Right lung (tissue), 5 donors: ENCODE results near the gene IQGAP2. TPM values are rescaled to one million over a fixed set of nuclear protein-coding genes. Genes with fewer than 3 reads are reported as not detected.
"Not testable (repeated sequence)": the region's sequence is repeated elsewhere in the genome, so short reads cannot be mapped to it uniquely, and the experiment has no call there.

Experiments used
- DNase-seq, 2 donors: peaks; one replicate each; pipeline ENCODE4 v3.0.0-alpha.2; 2013
- polyA plus RNA-seq, 5 donors: library from polyadenylated mRNA; unstranded; fragments of 120-200 nt; gene quantifications; one replicate each; pipeline versions ENCODE4 v1.2.1 to v1.2.3, GENCODE V29; 2013; ENCODE audit warnings: inconsistent platforms in 1 of 5, low replicate concordance in 1 of 5; ENCODE audit not compliant: insufficient read length in 5 of 5, insufficient read depth in 1 of 5

The IQGAP2 gene
- polyA plus RNA-seq, 5 donors: 13.7 to 18.7 (median 15.4) TPM

DNA sequence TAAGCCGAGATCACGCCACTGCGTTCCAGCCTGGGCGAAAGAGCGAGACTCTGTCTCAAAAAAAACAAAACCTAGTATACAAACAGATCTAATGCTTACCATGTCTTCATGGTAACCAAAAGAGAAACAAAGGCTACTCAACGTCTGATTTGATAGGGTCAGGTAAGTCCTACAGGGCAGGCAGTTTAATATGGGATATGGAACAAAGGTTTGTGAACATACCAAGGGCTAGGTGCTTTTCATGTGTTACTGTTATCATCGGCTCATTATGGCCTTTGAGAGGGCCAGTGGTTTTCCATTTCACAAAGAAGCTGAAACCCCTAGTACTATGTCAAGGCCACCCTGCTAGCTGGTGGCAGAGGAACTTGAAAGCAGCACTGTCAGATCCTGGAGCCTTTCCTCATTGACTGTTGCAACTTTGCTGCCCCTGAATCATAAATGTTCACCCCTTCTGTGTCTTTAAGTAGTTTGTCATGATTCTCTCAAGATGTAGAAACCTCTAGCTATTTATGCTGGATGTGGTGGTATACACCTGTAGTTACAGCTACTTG lies 5.1 kb downstream of the IQGAP2 start:
- no peak for DNase-seq

DNA sequence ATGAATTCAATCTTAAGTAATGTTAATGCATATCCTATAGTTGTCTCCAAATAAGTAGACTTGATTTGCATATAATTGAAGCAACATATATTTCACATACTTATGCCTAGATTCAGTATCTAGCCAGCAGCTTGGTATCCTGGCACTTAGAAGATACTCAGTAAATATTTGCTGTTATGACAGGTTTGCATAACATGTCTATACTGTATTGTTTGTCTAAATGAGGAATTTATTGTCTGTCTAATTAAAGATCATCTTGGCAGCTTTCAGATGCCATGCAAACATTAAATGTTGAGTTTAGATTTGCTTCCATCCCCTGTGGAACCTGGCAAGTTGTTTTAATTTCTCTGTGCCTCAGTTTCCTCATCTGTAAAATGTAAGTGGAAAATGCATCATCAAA lies 9.4 kb downstream of the IQGAP2 start:
- DNase-seq: no peak

DNA sequence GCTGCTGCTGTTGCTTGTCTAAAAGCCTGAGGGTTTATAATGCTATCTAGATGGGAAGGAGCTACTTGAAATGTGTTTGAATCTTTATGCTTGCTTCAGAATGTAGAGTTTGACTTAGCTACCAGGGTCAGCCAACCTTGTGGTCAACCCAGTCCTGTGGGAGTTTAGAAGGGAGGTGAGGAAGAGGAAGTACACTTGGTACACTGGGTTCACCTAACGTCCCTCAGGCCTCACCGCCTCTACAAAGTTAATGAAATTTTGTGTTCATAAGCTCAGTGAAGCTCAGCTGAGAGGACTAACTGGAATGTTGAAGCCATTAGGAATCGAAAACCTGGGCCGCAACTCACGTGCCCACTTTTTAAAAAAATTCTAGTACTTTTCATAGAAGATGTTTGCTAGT lies 10.7 kb downstream of the IQGAP2 start:
- no peak for DNase-seq

DNA sequence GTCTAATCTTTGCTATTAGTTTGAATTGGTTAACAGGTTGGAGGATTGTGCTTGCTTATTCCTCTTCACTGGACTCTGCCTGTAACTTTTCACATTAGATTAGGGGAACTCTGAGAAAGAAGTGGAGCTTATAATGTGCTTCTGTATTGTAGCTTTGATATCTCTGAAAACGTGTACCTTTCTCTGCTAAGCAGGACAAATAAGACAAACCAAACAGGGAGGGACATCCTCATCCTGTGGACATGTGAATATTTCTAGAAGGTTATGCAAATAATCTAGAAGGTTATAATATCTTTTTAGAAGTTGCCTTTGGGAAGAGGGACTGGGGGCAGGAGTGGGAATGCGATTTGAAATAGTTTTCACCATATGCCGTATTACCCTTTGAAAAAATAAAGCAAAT lies 11.7 kb downstream of the IQGAP2 start:
- no peak for DNase-seq

DNA sequence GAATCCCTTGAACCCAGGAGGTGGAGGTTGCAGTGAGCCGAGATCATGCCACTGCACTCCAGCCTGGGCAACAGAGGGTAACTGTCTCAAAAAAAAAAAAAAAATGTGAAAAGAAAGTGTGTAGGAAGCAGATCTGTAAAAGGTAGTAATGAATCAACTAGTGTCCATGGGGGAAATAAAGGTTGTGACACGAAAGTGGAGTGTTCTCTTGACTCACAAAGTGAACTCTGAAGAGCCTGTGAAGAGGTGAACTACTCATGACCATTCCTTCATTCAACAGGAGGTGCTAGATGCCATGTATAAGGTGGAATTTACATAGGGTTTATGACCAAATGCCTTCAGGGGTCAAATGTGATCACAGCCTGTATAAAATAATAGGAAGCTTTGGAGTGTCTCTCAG lies 12.8 kb downstream of the IQGAP2 start:
- DNase-seq: no peak

DNA sequence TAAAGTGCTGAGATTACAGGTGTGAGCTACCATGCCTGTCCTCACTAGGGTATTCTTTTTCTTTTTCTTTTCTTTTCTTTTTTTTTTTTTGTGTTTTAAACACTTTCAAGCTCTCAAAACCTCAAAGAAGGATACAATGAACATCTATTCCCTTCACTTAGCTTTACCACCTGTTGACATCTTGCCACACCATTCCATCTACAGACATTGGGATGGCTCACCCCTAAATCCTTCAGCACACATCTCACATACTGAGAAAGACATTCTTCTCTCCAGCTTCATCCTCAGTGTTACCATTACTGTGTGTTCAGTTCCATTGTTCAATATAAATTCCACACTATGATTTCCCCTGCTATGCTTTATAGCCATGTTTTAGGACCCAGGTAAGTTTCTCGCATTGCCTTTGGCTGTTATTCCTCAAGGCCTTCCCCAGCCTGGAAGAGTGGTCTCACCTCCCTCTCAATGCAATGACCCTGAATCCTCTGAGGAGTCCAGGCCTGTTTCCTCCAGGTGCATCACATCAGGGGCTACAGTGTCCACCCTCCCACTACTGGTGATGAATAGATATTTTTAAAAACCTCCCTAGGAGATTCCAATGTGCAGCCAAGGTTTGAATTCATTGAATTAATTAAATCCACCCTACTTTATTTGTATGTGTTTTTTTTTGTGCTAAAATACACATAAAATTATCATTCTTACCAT lies 16.7 kb downstream of the IQGAP2 start:
- no peak for DNase-seq

DNA sequence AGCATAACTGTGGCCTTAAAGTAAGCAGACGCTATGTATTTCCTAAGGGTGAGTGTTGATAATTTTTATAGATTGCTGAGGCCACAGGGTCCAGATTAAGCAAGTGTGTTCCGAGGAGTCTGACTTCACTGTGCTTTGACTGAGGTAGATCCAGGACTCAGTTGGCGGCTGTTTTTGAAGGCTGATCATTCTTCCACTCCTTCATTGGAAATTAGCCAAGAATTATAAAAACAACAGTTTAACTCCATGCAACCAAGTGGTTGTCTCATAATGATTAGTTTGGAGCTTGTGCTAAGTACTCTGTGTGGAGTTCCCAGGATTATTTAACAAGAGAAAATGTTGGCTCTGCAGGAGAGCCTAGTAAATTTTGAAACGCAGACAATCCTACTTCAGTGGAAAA lies 19.1 kb downstream of the IQGAP2 start:
- no peak for DNase-seq

DNA sequence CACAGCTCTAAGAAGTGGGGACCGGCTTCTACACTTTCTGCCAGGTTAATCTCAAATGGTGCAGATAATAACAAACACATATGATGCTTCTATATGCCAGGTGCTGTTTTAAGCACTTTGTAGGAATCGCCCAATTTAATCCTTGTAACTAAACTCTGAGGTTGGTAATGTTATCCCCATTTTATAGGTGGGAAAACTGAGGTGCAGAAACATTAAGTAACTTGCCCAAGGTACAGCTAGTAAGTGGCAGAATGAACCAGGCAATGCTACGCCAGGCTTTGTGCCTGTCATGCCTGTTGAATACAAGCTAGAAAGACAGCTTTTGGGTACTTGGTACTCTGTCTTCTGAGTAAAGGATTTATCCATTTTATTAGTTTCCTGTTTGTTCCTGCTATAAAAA lies 19.7 kb downstream of the IQGAP2 start:
- DNase-seq: no peak

DNA sequence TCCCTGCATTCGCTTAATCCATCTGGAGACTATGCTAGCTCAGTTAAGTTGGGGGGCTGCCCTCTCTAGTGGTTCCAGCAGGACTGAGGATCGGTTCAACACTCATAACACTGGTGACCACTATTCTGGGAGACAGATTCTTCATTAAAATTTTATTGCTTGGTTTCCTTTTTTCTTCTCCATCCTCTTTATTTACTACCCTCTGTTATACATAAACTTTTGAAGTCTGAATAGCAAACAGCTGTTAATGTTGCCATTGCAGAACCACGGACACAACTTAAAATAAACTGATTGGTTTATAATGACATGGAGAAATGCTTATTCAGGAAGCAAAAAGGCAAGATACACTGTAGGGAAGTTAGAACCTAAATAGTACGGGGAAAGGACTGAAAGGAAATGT lies 22.1 kb downstream of the IQGAP2 start:
- no peak for DNase-seq

DNA sequence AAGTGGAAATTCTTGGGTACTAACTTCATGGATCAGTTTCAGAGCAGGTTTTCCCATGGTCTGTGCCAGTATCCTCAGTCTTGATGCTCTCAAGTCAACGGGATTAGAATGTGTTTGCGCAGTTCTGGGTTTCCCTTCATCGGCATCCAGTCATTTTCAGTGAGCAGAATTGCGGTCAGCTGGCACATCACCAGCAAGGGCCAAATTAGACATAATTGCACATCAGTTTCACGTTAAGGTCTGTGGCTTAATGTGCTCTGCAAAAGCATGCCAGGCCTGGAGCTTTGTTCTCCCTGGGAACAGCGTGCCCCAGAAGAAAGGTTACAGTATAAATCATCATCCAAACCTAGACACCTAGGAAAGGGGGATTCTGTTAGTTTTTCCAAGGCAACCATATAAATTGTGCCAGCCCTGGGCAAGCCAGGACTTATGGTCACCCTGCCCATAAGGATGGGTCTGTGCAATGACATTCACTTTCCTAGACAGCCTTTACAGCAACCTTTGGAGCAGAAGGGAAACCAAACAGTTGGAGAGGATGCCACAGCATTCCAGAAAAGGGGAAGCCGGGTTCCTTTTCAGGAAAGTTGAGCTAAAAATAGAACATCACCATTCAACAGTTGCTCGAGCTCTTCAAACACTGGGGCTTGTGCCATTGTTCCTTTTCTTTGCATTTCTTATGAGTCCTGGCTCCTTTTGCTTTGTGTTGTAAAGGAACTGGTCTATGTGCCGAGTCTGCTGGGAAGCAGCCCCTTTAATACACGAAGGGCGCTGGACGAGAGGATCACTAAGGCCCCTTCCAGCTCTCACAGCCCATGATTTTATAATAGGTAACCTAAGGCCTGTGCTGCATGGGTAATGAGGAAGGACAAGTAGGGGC lies 23.1 kb downstream of the IQGAP2 start:
- DNase-seq: no peak

DNA sequence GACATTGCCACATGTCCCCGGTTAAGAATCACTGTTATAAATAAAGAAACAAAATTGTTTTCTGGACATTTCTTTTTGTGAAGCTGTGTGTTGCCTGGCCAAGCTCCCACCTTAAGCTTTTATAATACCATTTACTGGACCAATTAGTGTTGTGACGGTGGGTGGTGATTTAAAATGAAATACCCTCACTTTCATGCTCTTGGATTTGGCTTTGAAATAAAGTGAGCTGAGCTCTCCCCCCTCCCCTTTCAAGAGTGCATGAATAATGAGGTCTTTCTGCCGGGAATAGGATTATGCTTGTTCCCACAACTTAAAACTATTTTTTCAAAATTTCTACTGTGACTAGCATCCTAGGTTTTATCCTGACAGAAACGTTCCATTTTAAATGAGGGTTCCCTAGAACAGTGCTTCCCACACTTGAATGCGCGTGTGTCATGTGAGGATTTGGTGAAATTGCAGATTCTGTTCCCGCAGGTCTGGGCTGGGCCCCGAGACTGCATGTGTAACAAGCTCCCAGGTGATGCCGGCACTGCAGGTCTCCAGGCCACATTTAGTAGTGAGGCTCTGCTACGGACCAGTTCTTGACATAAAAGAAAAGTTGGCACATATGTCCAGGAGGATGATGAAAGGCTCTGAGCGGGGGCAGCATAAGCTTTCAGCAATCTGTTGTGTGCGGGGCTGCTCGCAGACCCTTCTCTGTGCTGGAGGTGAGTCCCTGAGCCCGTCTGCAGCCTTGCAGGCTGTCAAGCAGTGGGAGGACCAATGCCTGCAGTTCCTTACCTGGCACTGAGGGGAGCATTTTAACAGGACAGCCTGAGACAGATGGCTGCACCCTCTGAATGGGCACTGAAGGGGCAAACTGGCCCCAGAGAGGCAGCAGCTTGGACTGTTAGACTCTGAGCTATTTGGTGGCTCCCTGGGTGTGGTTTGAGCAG lies 24.4 kb downstream of the IQGAP2 start:
- no peak for DNase-seq

DNA sequence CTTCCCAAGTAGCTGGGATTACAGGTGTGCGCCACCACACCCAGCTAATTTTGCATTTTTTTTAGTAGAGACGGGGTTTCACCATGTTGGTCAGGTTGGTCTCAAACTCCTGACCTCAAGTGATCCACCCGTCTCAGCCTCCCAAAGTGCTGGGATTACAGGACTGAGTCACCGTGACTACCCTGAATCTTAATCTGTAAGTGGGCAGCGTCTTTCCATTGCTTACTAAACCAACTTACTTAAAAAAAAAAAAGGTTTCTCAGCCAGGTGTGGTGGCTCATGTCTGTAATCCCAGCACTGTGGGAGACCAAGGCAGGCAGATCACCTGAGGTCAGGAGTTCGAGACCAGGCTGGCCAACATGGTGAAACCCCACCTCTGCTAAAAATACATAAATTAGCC lies 25.5 kb downstream of the IQGAP2 start:
- DNase-seq: not testable (repeated sequence)

DNA sequence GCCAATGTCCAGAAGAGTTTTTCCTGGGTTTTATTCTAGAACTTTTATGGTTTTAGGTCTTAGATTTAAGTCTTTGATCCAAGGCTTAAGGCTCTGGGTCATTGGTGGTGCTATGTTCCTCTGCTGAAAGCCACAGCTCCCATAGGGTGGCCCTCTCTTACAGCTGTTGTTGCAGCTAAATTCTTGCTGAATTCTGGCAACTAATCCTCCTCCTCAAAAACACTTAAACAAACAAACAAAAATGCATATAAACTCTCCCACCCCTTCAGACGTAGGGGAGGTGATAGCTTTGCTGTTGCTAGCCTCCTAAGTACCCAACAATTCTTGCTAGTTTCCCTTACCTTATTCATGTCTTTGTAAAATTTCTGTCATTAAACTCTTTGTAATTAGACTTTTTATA lies 30.2 kb downstream of the IQGAP2 start:
- no peak for DNase-seq

DNA sequence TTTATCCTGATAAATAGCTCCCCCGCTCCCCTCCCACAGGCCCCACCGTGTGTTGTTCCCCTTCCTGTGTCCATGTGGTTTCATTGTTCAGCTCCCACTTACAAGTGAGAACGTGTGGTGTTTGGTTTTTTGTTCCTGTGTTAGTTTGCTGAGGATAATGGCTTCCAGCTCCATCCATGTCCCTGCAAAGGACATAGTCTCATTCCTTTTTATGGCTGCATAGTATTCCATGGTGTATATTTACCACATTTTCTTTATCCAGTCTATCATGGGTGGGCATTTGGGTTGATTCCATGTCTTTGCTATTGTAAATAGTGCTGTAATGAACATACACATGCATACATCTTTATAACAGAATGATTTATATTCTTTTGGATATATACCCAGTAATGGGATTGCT lies 34.4 kb downstream of the IQGAP2 start:
- not testable (repeated sequence) for DNase-seq

DNA sequence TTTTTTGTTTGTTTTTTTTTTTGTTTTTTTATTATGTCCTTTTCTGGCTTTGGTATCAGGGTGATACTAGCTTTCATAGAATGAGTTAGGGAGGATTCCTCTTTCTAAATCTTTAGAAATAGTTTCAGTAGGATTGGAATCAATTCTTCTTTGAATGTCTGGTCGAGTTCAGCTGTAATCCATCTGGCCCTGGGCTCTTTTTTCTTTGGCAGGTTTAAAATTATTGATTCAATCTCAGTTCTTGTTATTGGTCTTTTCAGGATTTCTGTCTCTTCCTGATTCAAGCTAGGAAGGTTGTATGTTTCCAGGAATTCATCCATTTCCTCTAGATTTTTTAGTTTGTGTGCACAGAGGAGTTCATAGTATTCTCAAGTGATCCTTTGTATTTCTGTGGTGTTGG lies 34.9 kb downstream of the IQGAP2 start:
- no peak for DNase-seq

DNA sequence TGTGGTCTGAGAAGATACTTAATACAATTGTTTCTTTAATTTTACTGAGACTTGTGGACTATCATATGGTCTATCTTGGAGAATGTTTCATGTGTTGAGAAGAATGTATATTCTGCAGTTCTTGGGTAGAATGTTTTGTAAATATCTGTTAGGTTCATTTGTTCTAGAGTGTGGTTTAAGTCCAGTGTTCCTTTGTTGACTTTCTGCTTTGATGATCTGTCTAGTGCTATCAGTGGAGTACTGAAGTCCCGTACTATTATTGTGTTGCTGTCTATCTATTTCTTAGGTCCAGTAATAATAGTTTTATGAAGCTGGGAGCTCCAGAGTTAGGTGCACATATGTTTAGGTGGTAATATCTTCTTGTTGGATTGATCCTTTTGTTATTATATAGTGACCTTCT lies 36.1 kb downstream of the IQGAP2 start:
- no peak for DNase-seq

DNA sequence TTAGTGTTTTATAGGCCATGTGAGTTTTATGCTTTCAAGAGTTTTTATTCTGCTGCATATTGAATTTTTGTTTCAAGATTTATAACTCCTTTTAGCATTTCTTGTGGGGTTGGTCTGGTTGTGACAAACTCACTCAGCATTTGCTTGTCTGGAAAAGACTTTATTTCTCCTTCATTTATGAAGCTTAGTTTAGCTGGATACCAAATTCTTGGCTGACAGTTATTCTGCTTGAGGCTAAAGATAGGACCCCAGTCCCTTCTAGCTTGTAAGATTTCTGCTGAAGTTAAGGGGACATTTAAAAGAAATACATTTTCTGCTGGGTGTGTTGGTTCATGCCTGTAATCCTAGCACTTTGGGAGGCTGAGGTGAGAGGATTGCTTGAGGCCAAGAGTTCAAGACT lies 36.8 kb downstream of the IQGAP2 start:
- no peak for DNase-seq

DNA sequence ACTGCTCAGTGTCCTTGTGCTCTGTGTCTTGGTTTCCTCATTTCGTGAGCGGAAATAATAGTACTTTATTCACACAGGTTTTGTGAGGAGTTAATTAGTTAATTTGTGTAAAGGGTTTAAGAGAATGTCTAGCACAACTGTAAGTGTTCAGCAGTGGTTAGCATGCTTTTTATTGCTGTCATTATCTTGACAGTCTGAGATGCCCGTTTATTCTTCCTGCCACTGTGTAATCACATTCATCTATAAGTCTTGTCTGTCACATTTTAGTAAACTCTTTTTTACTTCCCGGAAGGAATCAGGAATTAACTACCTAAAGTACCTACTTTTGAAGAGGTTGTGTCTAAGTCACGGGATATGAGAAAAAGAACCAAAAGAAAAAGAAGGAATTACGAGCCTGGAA lies 38.0 kb downstream of the IQGAP2 start:
- no peak for DNase-seq

DNA sequence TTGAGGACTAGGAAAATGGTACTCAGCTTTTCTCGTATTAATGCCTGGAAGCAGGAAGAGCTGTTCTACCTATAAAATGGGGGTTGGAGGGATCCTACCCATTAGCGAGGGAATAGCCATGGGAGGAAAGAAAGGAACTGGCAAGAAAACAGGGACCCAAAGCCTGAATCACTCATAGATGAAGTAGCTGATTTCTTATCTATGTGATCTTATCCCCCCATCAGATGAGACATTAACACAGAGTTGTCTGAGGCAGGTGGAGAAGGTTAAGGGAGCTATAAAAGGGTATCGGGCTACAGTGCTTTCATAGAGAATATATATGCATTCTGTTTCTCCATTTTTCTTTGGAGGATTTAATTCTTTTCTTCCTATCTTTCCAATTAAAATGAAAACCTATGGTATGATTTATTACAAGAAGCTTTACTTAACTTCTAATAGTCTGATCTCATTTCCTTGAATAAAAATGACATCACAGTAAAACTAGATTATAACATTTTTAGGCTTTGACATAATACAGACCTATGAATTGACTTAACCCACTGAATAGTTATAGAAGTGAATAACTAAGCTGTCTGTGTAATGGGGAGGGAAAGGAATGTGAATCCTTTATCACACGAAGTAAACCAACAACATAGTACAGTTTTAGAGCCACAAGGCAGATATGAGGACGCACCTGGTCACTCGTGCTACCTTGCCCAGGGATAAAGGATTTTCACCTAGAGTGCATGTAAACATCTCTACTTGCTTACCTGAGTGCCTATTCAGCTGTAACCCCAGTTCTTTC lies 39.0 kb downstream of the IQGAP2 start:
- DNase-seq: no peak

DNA sequence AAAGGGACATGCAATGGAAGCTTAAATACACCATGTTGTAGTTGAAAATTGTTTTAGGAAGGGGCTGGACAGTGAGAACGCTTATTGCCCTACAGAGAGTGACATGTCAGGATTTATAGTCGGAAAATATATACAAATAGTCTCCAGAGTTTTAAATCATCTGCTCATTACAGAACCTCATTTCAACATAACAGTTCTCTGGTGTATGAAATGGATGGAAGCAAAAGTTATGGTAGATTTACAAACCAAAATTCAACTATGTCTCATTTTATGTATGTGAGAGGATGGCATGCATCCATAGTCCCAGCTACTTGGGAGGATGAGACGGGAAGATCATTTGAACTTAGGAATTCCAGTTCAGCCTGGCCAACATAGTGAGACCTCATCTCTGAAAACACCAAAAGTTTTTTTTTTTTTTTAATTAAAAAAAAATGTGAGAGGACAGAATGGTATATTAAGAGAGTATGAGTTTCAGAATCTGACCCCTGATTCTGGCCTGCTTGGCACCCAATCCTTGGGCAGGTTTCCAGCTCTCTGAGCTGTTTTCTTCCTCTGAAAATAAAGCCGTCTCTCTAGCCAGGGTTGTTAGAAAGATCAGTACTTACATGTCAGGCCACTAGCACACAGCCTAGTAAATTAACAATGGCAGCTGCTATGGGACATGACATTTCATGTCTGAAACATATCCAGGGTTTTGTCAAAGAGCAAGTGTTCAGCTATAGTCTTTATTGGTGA lies 40.1 kb downstream of the IQGAP2 start:
- peak; percentile 40 to 48 for DNase-seq
